H9 (cell line): ENCODE data around the gene BEST1. TPM values are rescaled to one million over a fixed set of nuclear protein-coding genes. Genes with fewer than 3 reads are reported as not detected.

ENCODE experiments used
- DNase-seq: peaks from one replicate; pipeline ENCODE4 v3.0.0-alpha.2; 2017
- H2AFZ ChIP-seq: one replicate; pipeline ENCODE4 v1.6.1; 2013; ENCODE audit warnings: mild to moderate bottlenecking, low read length, control low read depth, moderate library complexity
- H2AK5ac ChIP-seq: 2 replicates; pipeline ENCODE4 v1.6.1; 2013; ENCODE audit warnings: low read length, control low read depth, mixed read lengths; ENCODE audit not compliant: insufficient read length
- H2BK120ac ChIP-seq: one replicate; pipeline ENCODE4 v1.6.1; 2013; ENCODE audit warnings: low read depth, mild to moderate bottlenecking, low read length, control low read depth, inconsistent platforms; ENCODE audit not compliant: poor library complexity, severe bottlenecking
- H2BK12ac ChIP-seq: 2 replicates; pipeline ENCODE4 v1.6.1; 2013; ENCODE audit warnings: low read length, control low read depth, mixed read lengths, low read depth; ENCODE audit not compliant: insufficient read length
- H2BK15ac ChIP-seq: 2 replicates; pipeline ENCODE4 v1.6.1; 2013; ENCODE audit warnings: low read depth, low read length, control low read depth
- H2BK20ac ChIP-seq: one replicate; pipeline ENCODE4 v1.6.1; 2013; ENCODE audit warnings: low read depth, mild to moderate bottlenecking, low read length, control low read depth, inconsistent platforms; ENCODE audit not compliant: poor library complexity, severe bottlenecking
- H2BK5ac ChIP-seq: 2 replicates; pipeline ENCODE4 v1.6.1; 2013; ENCODE audit warnings: low read length, control low read depth, mixed read lengths; ENCODE audit not compliant: insufficient read length
- H3K14ac ChIP-seq: 2 replicates; pipeline ENCODE4 v1.6.1; 2013; ENCODE audit warnings: low read length, control low read depth; ENCODE audit not compliant: insufficient read depth
- H3K18ac ChIP-seq: 2 replicates; pipeline ENCODE4 v1.6.1; 2013; ENCODE audit warnings: low read depth, mild to moderate bottlenecking, mixed read lengths, low read length, control low read depth; ENCODE audit not compliant: insufficient read length
- H3K23ac ChIP-seq: 2 replicates; pipeline ENCODE4 v1.6.1; 2013; ENCODE audit warnings: low read length, control low read depth, mixed read lengths, low read depth; ENCODE audit not compliant: insufficient read length
- H3K23me2 ChIP-seq: 2 replicates; pipeline ENCODE4 v1.6.1; 2013; ENCODE audit warnings: low read depth, mild to moderate bottlenecking, mixed read lengths, low read length, control low read depth; ENCODE audit not compliant: insufficient read length, poor library complexity, severe bottlenecking
- H3K27ac ChIP-seq: 2 replicates; pipeline ENCODE4 v1.5.1; 2013; ENCODE audit warnings: low read length, control low read depth, mixed read lengths, low read depth; ENCODE audit not compliant: insufficient read length
- H3K27me3 ChIP-seq: 2 replicates; pipeline ENCODE4 v1.6.1; 2013; ENCODE audit warnings: low read length, control low read depth, inconsistent platforms; ENCODE audit not compliant: insufficient read depth
- H3K4ac ChIP-seq: 2 replicates; pipeline ENCODE4 v1.6.1; 2013; ENCODE audit warnings: low read depth, mild to moderate bottlenecking, control low read depth, inconsistent platforms, low read length, moderate library complexity
- H3K4me1 ChIP-seq: 2 replicates; pipeline ENCODE4 v1.6.1; 2013; ENCODE audit warnings: low read length, control low read depth, inconsistent platforms; ENCODE audit not compliant: insufficient read depth
- H3K4me2 ChIP-seq: 2 replicates; pipeline ENCODE4 v1.6.1; 2013; ENCODE audit warnings: low read length, control low read depth, mixed read lengths; ENCODE audit not compliant: insufficient read length, insufficient read depth
- H3K56ac ChIP-seq: 2 replicates; pipeline ENCODE4 v1.6.1; 2013; ENCODE audit warnings: low read depth, mild to moderate bottlenecking, mixed read lengths, low read length, control low read depth; ENCODE audit not compliant: insufficient read length
- H3K79me1 ChIP-seq: 2 replicates; pipeline ENCODE4 v1.6.1; 2013; ENCODE audit warnings: low read depth, mild to moderate bottlenecking, moderate library complexity, low read length, control low read depth, inconsistent platforms; ENCODE audit not compliant: insufficient read depth, poor library complexity, severe bottlenecking
- H3K79me2 ChIP-seq: 2 replicates; pipeline ENCODE4 v1.6.1; 2013; ENCODE audit warnings: low read length, control low read depth, inconsistent platforms; ENCODE audit not compliant: insufficient read depth
- H3K9ac ChIP-seq: 2 replicates; pipeline ENCODE4 v1.6.1; 2013; ENCODE audit warnings: low read length, control low read depth, mixed read lengths; ENCODE audit not compliant: insufficient read length; ENCODE audit errors: extremely low read depth
- H3K9me3 ChIP-seq: one replicate; pipeline ENCODE4 v1.6.1; 2013; ENCODE audit warnings: low read depth, low read length, inconsistent platforms; ENCODE audit not compliant: control insufficient read depth
- H3T11ph ChIP-seq: one replicate; pipeline ENCODE4 v1.6.1; 2013; ENCODE audit warnings: mild to moderate bottlenecking, low read length, control low read depth, inconsistent platforms
- H4K20me1 ChIP-seq: one replicate; pipeline ENCODE4 v1.6.1; 2013; ENCODE audit not compliant: control insufficient read depth, insufficient read length, insufficient read depth
- H4K5ac ChIP-seq: 2 replicates; pipeline ENCODE4 v1.6.1; 2013; ENCODE audit warnings: low read depth, mild to moderate bottlenecking, mixed read lengths, low read length, control low read depth; ENCODE audit not compliant: insufficient read length
- H4K8ac ChIP-seq: replicated peaks from 2 replicates; pipeline ENCODE4 v1.6.1; 2013; ENCODE audit warnings: low read length, control low read depth, mixed read lengths, low read depth; ENCODE audit not compliant: insufficient read length
- H4K91ac ChIP-seq: 2 replicates; pipeline ENCODE4 v1.6.1; 2013; ENCODE audit warnings: low read depth, mild to moderate bottlenecking, moderate library complexity, mixed read lengths, low read length, control low read depth; ENCODE audit not compliant: insufficient read length
- H3K27ac Mint-ChIP-seq, 3 experiments: 2 replicates in 2 of 3; 3 replicates in 1 of 3; pipeline ENCODE4 v1.8.0; 2020 to 2021; ENCODE audit warnings: mixed read lengths in 3 of 3, mild to moderate bottlenecking in 1 of 3, moderate library complexity in 1 of 3
- H3K27me3 Mint-ChIP-seq: 2 replicates; pipeline ENCODE4 v1.8.0; 2021; ENCODE audit warnings: low read depth, mild to moderate bottlenecking, moderate library complexity, mixed read lengths
- H3K36me3 Mint-ChIP-seq, 3 experiments: 2 replicates in 2 of 3; 3 replicates in 1 of 3; pipeline ENCODE4 v1.8.0; 2020 to 2021; ENCODE audit warnings: low read depth in 3 of 3, mixed read lengths in 3 of 3; ENCODE audit not compliant: insufficient read depth in 1 of 3
- H3K4me1 Mint-ChIP-seq, 2 experiments: 2 replicates each; pipeline ENCODE4 v1.8.0; 2020; ENCODE audit warnings: mixed read lengths in 2 of 2
- H3K4me3 Mint-ChIP-seq, 2 experiments: 2 replicates in 1 of 2; 3 replicates in 1 of 2; pipeline ENCODE4 v1.8.0; 2020 to 2021; ENCODE audit warnings: mild to moderate bottlenecking in 2 of 2, mixed read lengths in 2 of 2, moderate library complexity in 1 of 2
- H3K9me3 Mint-ChIP-seq, 2 experiments: 2 replicates in 1 of 2; 3 replicates in 1 of 2; pipeline ENCODE4 v1.8.0; 2020; ENCODE audit warnings: mild to moderate bottlenecking in 2 of 2, mixed read lengths in 2 of 2, moderate library complexity in 1 of 2
- CTCF ChIP-seq: fragments of 200-600 bp; sonication (generic); conservative IDR thresholded peaks from 3 replicates; pipeline ENCODE4 v1.8.0; 2021; ENCODE audit warnings: antibody characterized with exemption, mild to moderate bottlenecking
- WGBS: extraction: QIAGEN DNeasy Blood & Tissue Kit; methylation state at CpG from one replicate; pipeline ENCODE4 v1.1.7; 2013; ENCODE audit warnings: missing lambda C conversion rate, low lambda C conversion rate, mixed read lengths; ENCODE audit not compliant: insufficient read length; ENCODE audit errors: extremely low coverage; 5-methylcytosine and 5-hydroxymethylcytosine counted together
- total RNA-seq: library from RNA; stranded (reverse); gene quantifications from 2 replicates; pipeline ENCODE4 v1.2.1, GENCODE V29; 2021

Gene BEST1
- total RNA-seq, 1 experiment from 2014 or later = 0.24 TPM

GRCh38 chr11:61956191-61957020 lies 6.3 kb downstream of the BEST1 start:
- Mint-ChIP-seq H3K36me3 (no peaks in the 10 kb centered on the region), H3K27ac (no peak overlapping the region; a peak in 1 of 7 replicates), H3K9me3 (no peaks in the 10 kb centered on the region), H3K4me3 (peak overlapping the region; percentile 51 to 77), H3K4me1 (peaks cover 0 to 10% of the 10 kb centered on the region in 2 experiments; a peak in 1 of 4 replicates), H3K27me3 (peaks cover 31% of the 10 kb centered on the region)
- Histone ChIP-seq H2BK5ac (no peak overlapping the region), H3K23me2 (peaks cover 8% of the 10 kb centered on the region), H2AFZ (no peak overlapping the region), H2AK5ac (no peak overlapping the region), H2BK12ac (no peak overlapping the region), H3K9me3 (no peaks in the 10 kb centered on the region), H3T11ph (no peak overlapping the region), H3K79me1 (no peaks in the 10 kb centered on the region), H3K56ac (no peak overlapping the region), H3K4me2 (peak overlapping the region; percentile 31), H2BK20ac (no peak overlapping the region), H4K20me1 (no peaks in the 10 kb centered on the region), H3K79me2 (no peaks in the 10 kb centered on the region), H3K18ac (no peak overlapping the region), H3K14ac (no peak overlapping the region), H3K27me3 (no peaks in the 10 kb centered on the region), H4K8ac (no peak overlapping the region), H4K91ac (no peak overlapping the region), H3K4ac (no peak overlapping the region), H4K5ac (no peak overlapping the region), H3K23ac (no peak overlapping the region), H3K27ac (no peak overlapping the region), H2BK120ac (no peak overlapping the region), H3K4me1 (no peaks in the 10 kb centered on the region), H3K9ac (no peak overlapping the region), H2BK15ac (no peak overlapping the region)
- WGBS = no CpG with 5 or more reads among the region's 20 CpGs
- DNase-seq = no peak
- no peak for TF ChIP-seq CTCF
